Kidney epithelial cell (primary cell): ENCODE measurements around the gene RPL23. TPM values are rescaled to one million over a fixed set of nuclear protein-coding genes. Genes with fewer than 3 reads are reported as not detected.
A peak's percentile ranks its signal among the peaks of the same experiment; 100 is the strongest.

Experiments used
- DNase-seq: peaks from one replicate; pipeline ENCODE4 v3.0.0-alpha.2; 2010; ENCODE audit warnings: low read depth
- H3K27me3 ChIP-seq: 2 replicates; pipeline ENCODE4 v1.6.0; 2011; ENCODE audit warnings: low read length; ENCODE audit not compliant: control insufficient read depth, insufficient read depth
- H3K36me3 ChIP-seq: 2 replicates; pipeline ENCODE4 v1.5.1; 2011; ENCODE audit warnings: low read length; ENCODE audit not compliant: control insufficient read depth, insufficient read depth
- H3K4me3 ChIP-seq: 2 replicates; pipeline ENCODE4 v1.5.1; 2011; ENCODE audit warnings: low read depth, mild to moderate bottlenecking, control low read depth, low read length
- CTCF ChIP-seq: IDR thresholded peaks from 2 replicates; pipeline ENCODE4 v1.5.1; 2011; ENCODE audit warnings: mild to moderate bottlenecking, moderate library complexity, low read length, control low read depth, inconsistent platforms; ENCODE audit not compliant: insufficient read depth, poor library complexity, severe bottlenecking
- total RNA-seq: library from RNA; depleted of rRNA; stranded (reverse); fragments of >200 nt; gene quantifications from 2 replicates; pipeline ENCODE4 v1.2.3, GENCODE V29; 2015

Gene RPL23
- total RNA-seq, 1 donor from 2014 or later: 1,881 TPM

GRCh38 chr17:38848939-38849605 lies 4.4 kb downstream of the RPL23 start:
- no peak overlapping the region for H3K4me3 ChIP-seq
- DNase-seq: no peak
- H3K27me3 ChIP-seq: no peaks in the 10 kb centered on the region
- no peak for TF ChIP-seq CTCF
- peaks cover 3% of the 10 kb centered on the region for H3K36me3 ChIP-seq

- H3K36me3 ChIP-seq: peaks cover 3% of the 10 kb centered on the region
- H3K4me3 ChIP-seq: no peak overlapping the region
- DNase-seq: no peak
- H3K27me3 ChIP-seq: no peaks in the 10 kb centered on the region
- no peak for TF ChIP-seq CTCF
These were observed 5.0 kb downstream of the RPL23 start for GRCh38 chr17:38848557-38848891.

- Histone ChIP-seq H3K27me3 (no peaks in the 10 kb centered on the region), H3K36me3 (no peaks in the 10 kb centered on the region), H3K4me3 (no peak overlapping the region)
- TF ChIP-seq CTCF: no peak
- DNase-seq: no peak
These were observed 9.2 kb downstream of the RPL23 start for GRCh38 chr17:38844261-38844757.

DNA sequence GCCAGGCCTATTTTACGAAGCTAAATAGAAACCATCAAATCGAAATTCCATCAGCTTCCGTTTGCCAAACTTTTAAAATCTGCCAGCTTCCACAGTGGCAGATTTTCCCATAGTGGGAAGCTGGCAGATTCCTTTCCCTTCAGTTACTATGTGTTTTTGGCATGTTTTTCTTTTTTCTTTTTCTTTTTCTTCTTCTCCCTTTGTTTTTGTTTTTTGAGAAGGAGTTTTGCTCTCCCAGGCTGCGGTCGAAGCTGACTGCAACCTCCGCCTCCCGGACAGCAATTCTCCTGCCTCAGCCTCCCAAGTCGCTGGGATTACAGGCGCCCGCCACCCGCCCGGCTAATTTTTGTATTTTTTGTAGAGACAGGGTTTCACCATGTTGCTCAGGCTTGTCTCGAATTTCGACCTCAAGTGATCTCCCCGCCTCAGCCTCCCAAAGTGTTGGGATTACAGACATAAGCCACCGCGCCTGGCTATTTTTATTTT lies 27.7 kb downstream of the RPL23 start:
- H3K4me3 ChIP-seq: peak overlapping the region; percentile 98
- no peak for TF ChIP-seq CTCF
- no peaks in the 10 kb centered on the region for H3K36me3 ChIP-seq
- H3K27me3 ChIP-seq: no peaks in the 10 kb centered on the region
- no peak for DNase-seq

- no peak for TF ChIP-seq CTCF
- H3K4me3 ChIP-seq: peak within 1 kb of the TSS; percentile 98
- no peaks in the 10 kb centered on the region for H3K27me3 ChIP-seq
These were observed 28.4 kb downstream of the RPL23 start, which contains the start of gene CWC25 for GRCh38 chr17:38824899-38825761. Gene CWC25, minus strand, starts transcription at chr17:38825321. Its CDS starts 138 bp downstream, at chr17:38825183.

More at GRCh38 chr17:38824899-38825761, 28.4 kb downstream of the RPL23 start, which contains the start of gene CWC25:
- no peaks in the 10 kb centered on the region for H3K36me3 ChIP-seq
- DNase-seq: peak; percentile 63
